ENCODE results near the gene PTCH1.

The PTCH1 gene

DNA sequence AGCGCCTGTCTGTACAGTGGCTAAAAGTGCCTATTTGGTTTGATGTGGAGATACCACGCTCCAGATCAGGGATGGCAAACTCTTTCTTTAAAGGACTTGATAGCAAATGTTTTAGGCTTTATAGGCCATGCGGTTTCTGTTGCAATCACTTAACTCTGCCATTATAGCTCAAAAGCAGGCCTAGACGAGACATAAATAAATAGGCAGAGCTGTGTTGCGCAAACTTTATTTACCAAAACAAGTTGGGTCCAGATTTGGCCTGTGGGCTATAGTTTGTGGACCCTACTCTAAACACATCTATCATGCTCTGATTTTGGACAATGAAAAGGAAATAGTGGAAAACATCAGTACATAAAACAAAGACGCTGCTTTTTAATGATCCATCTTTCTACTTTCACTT is 79.2 kb downstream of the PTCH1 start:
- no peak for DNase-seq (ENCODE audit: low read depth)

DNA sequence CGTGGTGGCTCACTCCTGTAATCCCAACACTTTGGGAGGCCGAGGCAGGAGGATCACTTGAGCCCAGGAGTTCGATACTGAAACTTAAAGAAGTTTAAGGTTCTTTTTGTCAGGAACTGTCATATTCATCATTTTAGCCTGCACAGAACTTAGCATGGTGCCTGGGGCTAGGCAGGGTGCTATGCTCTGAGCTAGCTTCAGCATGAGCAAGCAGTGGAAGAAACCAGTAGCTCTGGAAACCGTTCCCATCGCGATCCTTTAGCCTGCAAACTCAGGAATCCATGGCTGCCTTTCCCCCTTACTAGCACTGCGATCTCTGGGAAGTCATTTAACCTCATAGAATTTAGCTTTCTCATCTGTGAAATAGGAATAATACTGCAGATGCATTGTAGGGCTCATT is 80.4 kb downstream of the PTCH1 start:
- no peak for DNase-seq (ENCODE audit: low read depth)

DNA sequence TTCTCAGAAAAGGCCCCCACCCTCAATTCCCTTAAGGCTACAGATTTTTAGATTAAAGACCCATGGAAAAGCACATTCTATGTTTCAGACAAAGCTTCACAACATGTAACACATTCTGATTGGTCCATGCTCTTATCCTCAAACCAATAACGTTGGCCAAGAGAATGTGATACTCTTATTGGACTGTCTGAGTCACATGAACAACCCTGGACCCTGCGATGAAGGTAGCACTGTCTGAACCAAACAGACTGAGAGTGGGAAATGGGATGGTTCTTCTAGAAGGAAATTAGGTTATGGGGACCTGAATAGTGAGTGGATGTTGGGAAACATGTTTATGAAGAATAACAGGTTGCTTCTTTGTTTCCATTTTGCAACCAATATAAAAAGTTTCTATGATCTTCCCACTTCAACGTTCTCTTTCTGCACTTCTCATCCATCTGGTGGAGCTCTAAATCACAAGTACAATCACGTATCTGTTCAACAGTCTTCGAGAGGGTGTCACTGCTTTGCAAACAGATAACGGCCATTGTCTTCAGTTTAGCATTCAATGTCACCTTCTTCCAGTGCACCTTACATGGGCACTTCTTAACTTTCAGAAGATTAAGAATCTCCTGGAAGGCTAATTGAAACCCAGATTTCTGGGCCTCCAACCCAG is 81.6 kb downstream of the PTCH1 start:
- no peak for DNase-seq (ENCODE audit: low read depth)

DNA sequence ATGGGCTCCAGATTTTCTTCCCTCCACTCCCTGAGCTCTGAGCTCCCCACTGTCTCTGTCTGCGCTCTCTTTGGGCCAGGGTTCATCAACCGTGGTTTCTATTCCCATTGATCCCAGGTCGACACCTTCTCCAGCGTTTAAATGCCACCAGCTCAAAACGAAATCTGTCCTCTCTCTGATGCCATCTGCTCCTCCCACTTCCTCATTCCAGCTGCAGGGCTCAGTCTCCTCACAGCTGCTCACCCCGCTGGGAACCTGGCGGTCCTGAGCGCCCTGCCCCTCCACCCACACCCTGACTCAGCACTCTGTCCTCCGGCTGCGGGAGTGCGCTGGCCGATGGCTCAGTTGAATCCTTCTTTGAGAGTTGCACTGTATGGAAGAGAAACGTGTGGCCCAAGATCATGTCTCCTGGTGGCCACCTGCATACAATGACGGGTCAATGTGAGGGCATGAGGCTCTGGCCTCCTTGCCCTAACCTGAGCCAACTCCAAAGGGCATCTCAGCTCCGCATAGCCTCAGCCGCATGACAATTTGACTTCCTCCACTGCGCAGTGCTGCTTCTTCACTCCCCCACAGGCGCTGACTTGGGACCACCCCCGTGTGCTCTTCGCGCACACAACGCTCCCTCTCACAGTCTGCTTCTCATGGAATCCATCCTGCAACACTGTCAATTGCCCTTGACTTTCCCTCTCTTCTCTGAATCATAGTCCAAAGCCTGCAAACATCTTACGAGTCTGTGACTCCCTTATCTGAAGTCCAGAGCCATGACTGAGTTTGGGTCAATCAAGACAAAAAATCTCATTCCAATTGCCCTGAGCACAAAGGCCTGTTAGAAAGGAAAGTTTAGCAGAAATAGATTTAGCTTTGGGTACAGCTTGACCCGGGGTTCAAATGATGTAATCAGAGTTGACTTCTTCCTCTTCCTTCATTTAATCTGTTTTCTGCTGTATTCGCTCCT is 82.4 kb downstream of the PTCH1 start:
- no peak for DNase-seq (ENCODE audit: low read depth)

DNA sequence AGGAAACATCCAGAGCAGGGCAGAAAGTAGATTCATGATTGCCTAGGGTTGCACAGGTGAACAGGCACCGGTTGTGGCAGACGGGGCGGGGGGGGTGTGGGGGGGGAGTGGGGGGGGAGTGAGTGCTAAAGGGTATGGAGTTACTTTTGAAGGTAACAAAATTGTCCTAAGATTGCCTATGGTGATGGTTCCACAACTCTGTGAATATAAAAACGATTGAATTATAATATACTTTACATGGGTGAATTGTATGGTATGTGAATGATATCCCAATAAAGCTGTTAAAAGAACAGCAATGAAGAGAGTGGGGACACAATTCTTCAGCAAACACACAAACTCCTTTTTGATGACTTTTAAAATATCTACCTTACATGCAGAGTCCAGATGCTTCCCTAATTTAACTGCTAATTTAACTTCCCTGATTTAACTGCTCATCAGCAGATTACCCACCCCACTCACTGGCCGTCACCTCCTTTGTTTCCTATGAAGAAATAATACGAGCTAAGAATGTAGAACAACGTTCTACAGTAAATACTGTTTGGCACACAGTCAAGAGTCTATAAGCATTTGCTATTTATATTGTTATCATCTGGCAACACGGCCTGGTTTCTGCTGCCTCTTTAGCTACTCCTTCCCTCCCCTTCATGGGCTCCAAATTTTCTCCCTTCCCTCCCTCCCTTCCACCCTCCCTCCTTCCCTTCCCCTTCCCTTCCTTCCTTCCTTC is 83.5 kb downstream of the PTCH1 start:
- DNase-seq (ENCODE audit: low read depth) = no peak

DNA sequence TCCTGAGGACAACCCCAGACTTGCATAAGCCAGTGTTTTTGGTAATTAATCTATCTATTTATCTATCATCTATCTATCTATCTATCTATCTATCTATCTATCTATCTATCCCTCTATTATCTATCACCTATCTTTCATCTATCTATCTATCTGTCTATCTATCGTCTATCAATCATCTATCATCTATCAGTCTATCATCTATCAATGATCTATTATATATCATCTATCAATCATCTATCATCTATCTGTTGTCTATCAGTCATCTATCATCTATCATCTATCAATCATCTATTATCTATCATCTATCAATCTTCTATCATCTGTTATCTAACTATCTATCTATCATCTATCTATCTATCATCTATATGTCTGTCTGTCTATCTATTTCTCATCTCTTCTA is 85.5 kb downstream of the PTCH1 start:
- DNase-seq (ENCODE audit: low read depth) = no peak

DNA sequence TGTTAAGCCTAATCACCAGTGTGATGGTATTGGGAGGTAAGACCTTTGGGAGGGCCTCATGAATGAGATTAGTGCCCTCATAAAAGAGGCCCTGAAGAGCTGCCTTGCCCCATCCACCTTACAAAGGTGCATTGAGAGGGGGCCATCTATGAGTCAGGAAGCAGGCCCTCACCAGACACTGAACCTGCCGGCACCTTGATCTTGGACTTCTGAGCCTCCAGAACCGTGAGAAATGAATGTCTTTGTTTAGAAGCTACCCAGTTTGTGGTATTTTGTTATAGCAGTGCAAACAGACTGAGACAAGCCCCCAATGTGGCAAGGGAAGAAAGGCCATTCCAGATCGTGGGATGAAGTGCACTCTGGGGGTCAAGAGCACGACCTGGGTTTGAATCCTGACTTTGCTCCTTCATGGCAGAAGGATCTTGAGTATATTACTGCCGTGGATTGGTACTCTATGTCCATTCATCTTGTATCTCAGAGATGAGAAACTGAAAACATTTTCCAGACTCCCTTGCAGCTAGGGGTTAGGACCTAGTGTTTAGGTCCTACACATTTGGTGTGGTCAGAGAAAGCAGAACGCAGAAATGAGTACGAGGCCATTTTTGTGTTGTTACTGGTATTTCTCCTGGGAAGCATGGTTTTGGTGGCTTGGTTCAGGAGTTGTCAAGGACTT is 86.7 kb downstream of the PTCH1 start:
- DNase-seq (ENCODE audit: low read depth) = no peak

DNA sequence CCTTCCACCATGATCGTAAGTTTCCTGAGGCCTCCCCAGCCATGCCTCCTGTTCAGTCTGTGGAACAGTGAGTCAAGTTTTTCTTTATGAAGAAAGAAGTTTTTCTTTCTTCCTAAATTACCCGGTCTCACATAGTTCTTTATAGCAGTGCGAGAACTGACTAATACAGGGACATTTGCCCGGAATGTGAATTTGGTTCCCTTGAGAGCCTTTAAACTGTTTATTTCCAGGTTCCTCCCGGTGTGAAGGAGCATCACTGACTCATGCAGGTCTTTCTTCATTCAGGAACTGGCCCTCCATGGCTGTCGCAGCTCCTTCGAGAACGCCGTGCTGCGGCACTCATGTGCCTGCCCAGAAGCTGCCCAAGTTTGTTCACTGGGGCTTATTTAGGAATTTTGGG is 87.7 kb downstream of the PTCH1 start:
- DNase-seq (ENCODE audit: low read depth) = no peak

DNA sequence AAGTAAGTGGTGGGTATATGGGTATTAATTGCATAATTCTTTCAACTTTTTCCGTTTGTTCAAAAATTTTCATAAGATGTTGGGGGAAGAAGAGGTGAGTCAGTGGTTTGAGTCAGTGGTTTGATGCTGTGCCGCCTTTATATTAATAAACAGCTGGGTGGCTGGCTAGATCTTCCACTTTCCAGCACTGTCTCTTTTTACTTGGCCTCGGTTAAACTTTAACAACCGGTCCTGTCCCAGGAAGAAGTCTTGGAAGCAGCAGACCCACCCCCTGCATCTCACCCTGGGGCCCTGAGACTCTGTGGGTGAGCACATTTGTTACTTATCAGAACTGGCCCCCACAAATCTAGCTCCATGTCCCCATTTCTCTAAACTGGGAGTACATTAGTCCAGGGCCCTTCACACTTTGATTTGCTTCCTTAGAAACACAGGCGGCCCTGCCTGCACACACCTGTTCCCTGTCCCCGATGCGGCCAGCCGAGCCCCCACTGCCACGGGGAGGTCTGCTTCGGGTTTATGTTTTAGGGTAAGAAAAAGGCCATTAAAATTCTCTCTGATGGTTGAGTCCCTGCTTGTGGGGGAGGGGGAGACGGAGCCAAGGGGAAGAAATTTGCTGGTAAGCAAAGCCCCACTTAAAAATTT is 90.7 kb downstream of the PTCH1 start:
- DNase-seq (ENCODE audit: low read depth) = no peak

DNA sequence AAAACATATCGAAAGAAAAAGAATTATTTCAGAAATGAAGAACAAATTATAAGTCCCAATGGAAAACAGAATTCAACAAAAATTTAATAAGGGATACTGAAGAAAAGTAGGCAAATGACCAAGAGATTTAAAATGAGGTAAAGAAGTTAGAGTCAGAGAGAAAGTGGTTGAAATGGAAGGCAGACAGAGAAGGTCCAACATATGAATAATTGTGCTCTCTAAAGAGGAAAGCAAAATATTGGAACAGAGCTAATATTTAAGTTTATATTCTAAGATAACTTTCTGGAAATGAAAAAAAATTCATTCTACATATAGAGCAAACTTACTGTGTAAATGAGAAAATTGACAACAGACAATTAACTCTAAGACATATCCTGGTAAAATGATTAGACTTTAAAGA is 94.1 kb downstream of the PTCH1 start:
- no peak for DNase-seq (ENCODE audit: low read depth)

DNA sequence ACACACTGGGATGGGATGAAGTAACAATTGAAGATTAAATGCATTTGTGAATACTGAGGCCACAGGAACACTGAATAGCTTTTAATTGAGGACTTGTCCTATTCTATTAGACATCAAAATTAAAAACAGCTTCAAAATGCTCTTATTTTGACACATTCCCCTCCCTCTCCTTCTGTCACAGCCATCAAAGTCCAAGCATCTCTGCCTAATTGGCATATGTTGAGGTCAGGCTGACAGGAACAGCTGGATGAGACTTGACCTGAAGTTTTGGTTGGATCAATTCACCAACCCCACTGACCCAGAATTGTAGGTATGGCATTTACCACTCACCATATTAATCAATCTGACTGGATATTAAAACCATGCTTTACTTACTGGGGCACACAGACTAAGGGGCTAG is 96.3 kb downstream of the PTCH1 start:
- no peak for DNase-seq (ENCODE audit: low read depth)

DNA sequence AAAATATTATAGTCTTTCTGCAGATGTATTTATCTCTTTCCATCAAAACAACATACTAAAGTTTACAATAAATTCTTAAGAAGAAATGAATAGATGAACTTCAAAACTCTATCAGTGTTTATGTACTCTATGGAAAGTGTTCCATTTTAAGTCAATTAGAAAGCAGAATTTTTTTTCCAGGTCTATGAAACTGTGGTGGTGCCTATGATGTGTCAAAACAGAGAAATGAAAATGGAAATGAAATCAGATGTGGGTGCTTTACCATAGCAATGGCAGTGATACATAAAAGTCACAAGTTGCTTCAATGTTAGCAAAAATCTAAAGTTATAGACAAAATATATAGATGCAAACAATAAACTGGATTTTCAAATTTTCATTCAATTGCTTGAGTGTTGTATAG is 97.3 kb downstream of the PTCH1 start:
- no peak for DNase-seq (ENCODE audit: low read depth)

DNA sequence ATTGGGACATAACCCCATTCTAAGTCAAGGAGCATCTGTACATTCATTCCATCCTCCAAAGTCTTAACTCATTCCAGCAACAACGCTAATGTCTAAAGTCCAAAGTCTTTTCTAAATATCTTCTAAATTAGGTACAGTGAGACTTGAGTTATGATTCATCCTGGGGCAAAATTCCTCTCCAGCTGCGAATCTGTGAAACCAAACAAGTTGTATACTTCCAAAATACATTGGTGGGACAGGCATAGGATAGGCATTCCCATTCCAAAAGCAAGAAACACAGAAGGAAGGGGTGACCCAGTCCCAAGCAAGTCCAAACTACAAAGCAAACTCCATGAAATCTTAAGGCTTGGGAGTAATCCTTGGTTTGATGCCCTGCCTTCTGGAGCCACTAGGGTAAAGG is 101.6 kb downstream of the PTCH1 start:
- no peak for DNase-seq (ENCODE audit: low read depth)

DNA sequence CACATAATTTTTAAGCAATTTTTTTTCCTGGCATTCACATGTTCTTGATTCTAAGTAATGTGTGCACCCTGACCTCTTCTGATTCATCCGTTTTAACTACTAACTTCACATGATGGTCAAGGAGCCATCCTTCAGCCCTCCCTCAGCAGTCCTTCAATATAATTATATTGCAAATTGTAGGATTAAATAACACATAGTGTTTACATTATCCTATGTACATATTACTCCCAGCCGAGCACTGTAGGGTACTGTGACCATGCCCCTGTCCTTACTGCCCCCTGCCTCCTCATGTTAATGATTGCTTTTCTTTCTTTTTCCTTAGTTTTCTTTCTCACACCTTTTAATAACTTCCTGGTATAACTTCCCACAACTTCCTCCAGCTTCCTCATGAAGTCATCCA is 103.0 kb downstream of the PTCH1 start:
- no peak for DNase-seq (ENCODE audit: low read depth)

DNA sequence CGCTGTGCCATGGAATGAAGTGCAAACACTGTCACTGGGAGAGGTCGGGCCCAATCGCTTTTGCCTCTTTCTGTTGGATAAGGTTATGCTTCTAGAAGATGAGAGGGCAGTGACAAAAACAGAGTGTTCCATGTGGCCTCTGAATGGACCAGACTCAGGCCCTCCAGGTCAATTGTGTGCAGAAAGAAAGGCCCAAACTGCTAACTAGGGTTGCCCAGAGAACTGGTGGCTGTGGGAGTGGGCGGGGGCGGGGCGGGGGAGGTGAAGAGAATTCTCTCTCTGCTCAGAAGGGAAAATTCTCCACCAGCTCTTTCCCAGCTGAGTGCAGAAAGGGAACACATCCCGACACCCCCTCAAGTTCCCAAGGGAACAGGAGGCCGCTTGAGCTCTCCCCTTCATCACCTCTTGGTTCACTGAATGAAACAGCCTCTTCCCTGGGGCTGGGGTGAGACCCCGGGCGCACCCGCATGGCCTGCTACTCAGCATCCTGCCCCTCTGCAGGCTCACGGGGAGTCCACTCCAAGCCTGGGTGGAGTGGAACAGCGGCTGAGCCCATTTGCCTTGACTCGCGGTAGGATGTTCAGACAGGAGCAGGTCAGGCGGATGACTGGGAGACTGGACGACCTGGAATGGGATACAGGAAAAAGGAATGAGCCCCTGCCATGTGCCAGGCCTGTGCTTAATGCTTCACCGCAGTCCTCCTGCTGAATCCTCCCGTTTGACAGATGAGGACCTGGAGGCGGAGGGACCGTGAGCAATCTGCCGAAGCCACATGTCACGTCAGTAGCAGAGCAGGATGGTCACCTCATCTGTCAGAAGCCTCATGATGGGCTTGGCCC is 105.5 kb downstream of the PTCH1 start:
- no peak for DNase-seq (ENCODE audit: low read depth)

DNA sequence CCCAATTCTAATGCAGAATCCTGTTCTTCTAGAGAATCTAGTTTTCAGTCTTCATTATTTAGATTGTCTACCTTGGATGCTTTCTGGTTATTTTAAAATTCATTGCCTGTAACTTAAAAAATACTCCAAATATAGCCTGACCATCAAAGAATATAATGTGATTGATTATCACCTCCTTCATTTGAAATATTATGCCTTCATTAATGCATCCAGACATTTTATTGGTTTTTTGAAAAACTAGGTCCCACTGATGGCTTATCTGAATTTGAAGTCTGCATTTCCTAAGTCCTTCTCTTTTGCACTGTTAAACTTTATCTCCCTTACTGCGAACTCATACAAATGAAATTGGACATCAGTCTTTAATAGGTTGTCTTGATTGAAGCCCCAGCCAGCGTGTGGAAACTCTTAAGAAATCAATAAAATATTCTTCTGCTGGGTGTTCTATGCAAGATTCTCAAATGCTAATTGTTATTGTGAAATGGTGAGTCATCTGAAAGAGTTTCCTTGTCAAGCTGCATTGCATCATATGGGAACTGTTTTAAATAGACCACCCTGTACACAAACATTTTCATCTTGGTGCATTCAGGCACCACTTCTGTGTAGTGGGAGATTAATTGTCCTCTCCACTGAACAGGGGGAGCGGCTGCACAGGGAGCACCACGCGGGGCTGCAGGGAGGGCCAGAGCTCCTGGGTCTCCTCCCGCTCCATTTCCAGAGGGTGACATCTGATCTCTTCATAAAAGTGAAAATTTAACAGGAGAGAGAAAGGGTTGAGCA is 106.9 kb downstream of the PTCH1 start:
- no peak for DNase-seq (ENCODE audit: low read depth)

DNA sequence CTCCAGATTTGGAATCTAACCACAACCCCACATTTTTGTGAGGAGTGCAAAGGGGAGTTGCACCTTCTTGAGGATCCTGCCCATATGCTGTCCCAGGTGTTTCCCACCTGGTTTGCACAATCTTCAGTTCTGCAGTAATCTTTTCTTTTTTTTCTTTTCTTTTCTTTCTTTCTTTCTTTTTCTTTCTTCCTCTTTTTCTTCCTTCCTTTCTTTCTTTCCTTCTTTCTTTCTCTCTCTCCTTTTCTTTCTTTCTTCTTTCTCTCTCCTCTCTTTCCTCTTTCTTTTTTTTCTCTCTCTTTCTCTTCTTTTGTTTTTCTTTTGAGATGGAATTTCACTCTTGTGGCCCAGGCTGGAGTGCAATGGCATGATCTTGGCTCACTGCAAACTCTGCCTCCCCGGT is 109.2 kb downstream of the PTCH1 start:
- no peak for DNase-seq (ENCODE audit: low read depth)

DNA sequence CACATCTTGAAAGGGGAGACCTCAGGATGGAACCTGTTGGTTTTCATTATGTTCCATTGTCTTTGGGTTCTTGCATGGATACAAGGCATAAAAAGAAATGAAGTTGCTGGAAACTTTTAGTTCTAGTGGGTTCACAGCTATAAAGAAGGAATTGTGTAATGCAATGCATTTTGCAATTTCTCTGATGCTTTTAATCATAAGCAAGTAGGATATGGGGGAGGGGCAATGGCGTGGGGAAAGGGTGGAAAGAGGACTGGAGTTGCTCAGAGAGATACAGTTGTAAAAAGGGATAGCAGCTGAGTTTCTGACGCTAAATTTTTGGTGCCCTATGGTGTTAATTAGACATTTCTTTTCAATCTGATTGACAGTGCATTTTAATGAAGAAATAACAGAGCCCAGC is 110.7 kb downstream of the PTCH1 start:
- no peak for DNase-seq (ENCODE audit: low read depth)

DNA sequence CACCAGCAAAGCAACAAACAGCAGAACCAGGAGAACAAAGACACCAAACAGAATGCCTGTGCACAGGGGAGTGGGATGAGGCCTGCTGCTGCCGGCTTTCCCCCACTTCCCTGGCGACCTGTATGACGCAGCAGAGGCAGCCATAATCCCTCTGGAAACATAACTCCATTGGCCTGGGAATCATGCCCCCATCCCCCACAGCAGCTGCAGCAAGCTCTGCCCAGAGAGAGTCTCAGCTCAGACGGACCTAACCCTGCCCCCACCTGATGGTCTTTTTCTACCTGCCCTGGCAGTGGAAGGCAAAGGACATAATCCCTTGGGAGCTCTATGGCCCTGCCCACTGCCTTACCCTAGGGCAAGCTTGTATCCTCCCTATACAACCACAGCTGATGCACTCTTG is 117.5 kb downstream of the PTCH1 start:
- no peak for DNase-seq (ENCODE audit: low read depth)
